Colonic mucosa (tissue), 4 donors: ENCODE data around the gene OSM. TPM values are rescaled to one million over a fixed set of nuclear protein-coding genes. Genes with fewer than 3 reads are reported as not detected.

Experiments
- DNase-seq: peaks from one replicate; pipeline ENCODE4 v3.0.0-alpha.2; 2020
- H3K27ac ChIP-seq: fragments of 200-600 bp; one replicate; pipeline ENCODE4 v1.8.0; 2021
- H3K27me3 ChIP-seq: fragments of 200-600 bp; one replicate; pipeline ENCODE4 v1.8.0; 2021
- H3K36me3 ChIP-seq: fragments of 200-600 bp; one replicate; pipeline ENCODE4 v1.8.0; 2021
- H3K4me1 ChIP-seq: fragments of 200-600 bp; one replicate; pipeline ENCODE4 v1.8.0; 2021; ENCODE audit warnings: mild to moderate bottlenecking
- H3K4me3 ChIP-seq: fragments of 200-600 bp; one replicate; pipeline ENCODE4 v1.8.0; 2021
- H3K9ac ChIP-seq, 2 donors: one replicate each; pipeline ENCODE4 v1.7.0; 2013; ENCODE audit warnings: control low read depth in 2 of 2, low read depth in 2 of 2, low read length in 2 of 2
- H3K9me3 ChIP-seq: fragments of 200-600 bp; one replicate; pipeline ENCODE4 v1.8.0; 2021
- CTCF ChIP-seq: fragments of 200-600 bp; IDR thresholded peaks from one replicate; pipeline ENCODE4 v1.8.0; 2022; ENCODE audit warnings: antibody characterized with exemption, mild to moderate bottlenecking
- intact Hi-C: fragments of 100-400 bp; cut with DNase I; formaldehyde crosslinking; loops from one replicate; pipeline ENCODE4 v1.14.1; 2022
- total RNA-seq, 2 donors: library from RNA; stranded (reverse); fragmentation: NEBNext Ultra II Directional in 1 of 2; extraction: Animal tissue kit (Norgen Biotek cat#: 25700) in 1 of 2; gene quantifications; one replicate each; pipeline ENCODE4 v1.2.1, GENCODE V29; 2021
- donor health status: healthy.
- donor health status: DM: no; HTN: no; CAD: no.
- donor health status: DM: no; HTN: no; CAD: no.

The OSM gene
- total RNA-seq, 2 donors from 2014 or later: 0.21 to 0.44 TPM

GRCh38 chr22:30277547-30278344, 11.1 kb upstream of the OSM start:
- no peaks in the 10 kb centered on the region for H3K36me3 ChIP-seq
- no peak for TF ChIP-seq CTCF
- H3K4me3 ChIP-seq: no peak overlapping the region
- H3K27me3 ChIP-seq: no peaks in the 10 kb centered on the region
- H3K27ac ChIP-seq: peak overlapping the region; percentile 24
- peak overlapping the region; percentile 6 to 26 for H3K9ac ChIP-seq
- no peaks in the 10 kb centered on the region for H3K9me3 ChIP-seq
- peak; percentile 64 for DNase-seq
- no peaks in the 10 kb centered on the region for H3K4me1 ChIP-seq
- intact Hi-C loops: no loop called here

- no peaks in the 10 kb centered on the region for H3K27me3 ChIP-seq
- H3K27ac ChIP-seq: no peak overlapping the region
- no peak overlapping the region for H3K9ac ChIP-seq
- no peaks in the 10 kb centered on the region for H3K9me3 ChIP-seq
- intact Hi-C loops: no loop called here
- no peak for DNase-seq
- H3K4me1 ChIP-seq: no peaks in the 10 kb centered on the region
- no peak for TF ChIP-seq CTCF
- no peak overlapping the region for H3K4me3 ChIP-seq
- H3K36me3 ChIP-seq: no peaks in the 10 kb centered on the region
These were observed 9.4 kb upstream of the OSM start for GRCh38 chr22:30276039-30276438.

GRCh38 chr22:30275625-30276024, 9.0 kb upstream of the OSM start:
- no peak for DNase-seq
- intact Hi-C loops: no loop called here
- Histone ChIP-seq H3K9ac (no peak overlapping the region), H3K4me1 (no peaks in the 10 kb centered on the region), H3K36me3 (no peaks in the 10 kb centered on the region), H3K4me3 (no peak overlapping the region), H3K9me3 (no peaks in the 10 kb centered on the region), H3K27ac (no peak overlapping the region), H3K27me3 (no peaks in the 10 kb centered on the region)
- no peak for TF ChIP-seq CTCF

- H3K36me3 ChIP-seq: no peaks in the 10 kb centered on the region
- no peaks in the 10 kb centered on the region for H3K27me3 ChIP-seq
- H3K4me1 ChIP-seq: no peaks in the 10 kb centered on the region
- no peaks in the 10 kb centered on the region for H3K9me3 ChIP-seq
- no peak overlapping the region for H3K27ac ChIP-seq
- no peak overlapping the region for H3K4me3 ChIP-seq
- H3K9ac ChIP-seq: no peak overlapping the region
- intact Hi-C loops: no loop called here
- DNase-seq: no peak
- no peak for TF ChIP-seq CTCF
These were observed 7.8 kb upstream of the OSM start for GRCh38 chr22:30274437-30274812.

GRCh38 chr22:30273711-30274436, 7.2 kb upstream of the OSM start:
- DNase-seq: no peak
- Histone ChIP-seq H3K9me3 (no peaks in the 10 kb centered on the region), H3K36me3 (no peaks in the 10 kb centered on the region), H3K4me1 (no peaks in the 10 kb centered on the region), H3K4me3 (no peak overlapping the region), H3K9ac (no peak overlapping the region), H3K27me3 (no peaks in the 10 kb centered on the region), H3K27ac (no peak overlapping the region)
- no peak for TF ChIP-seq CTCF
- intact Hi-C loops: no loop called here
